Testis (tissue), 2 donors: ENCODE data around the gene ZBTB2.

Experiments
- POLR2A ChIP-seq: fragments of 450-650 bp; IDR thresholded peaks from one replicate; pipeline ENCODE4 v1.6.1; 2017; ENCODE audit warnings: antibody characterized with exemption, mild to moderate bottlenecking, moderate library complexity
- TF ChIP-seq, protein P1 (sequence below), 3 experiments: fragments of 450-650 bp in 2 of 3; fragments of 200-600 bp in 1 of 3; sonication (generic) in 1 of 3; IDR thresholded peaks; one replicate each; pipeline ENCODE4 v1.5.1; 2016 to 2019; ENCODE audit warnings: antibody characterized with exemption in 3 of 3, mild to moderate bottlenecking in 2 of 3, moderate library complexity in 1 of 3

GRCh38 chr6:151390276-151390850, 996 bp downstream of the ZBTB2 start:
- TF ChIP-seq, protein P1, sequence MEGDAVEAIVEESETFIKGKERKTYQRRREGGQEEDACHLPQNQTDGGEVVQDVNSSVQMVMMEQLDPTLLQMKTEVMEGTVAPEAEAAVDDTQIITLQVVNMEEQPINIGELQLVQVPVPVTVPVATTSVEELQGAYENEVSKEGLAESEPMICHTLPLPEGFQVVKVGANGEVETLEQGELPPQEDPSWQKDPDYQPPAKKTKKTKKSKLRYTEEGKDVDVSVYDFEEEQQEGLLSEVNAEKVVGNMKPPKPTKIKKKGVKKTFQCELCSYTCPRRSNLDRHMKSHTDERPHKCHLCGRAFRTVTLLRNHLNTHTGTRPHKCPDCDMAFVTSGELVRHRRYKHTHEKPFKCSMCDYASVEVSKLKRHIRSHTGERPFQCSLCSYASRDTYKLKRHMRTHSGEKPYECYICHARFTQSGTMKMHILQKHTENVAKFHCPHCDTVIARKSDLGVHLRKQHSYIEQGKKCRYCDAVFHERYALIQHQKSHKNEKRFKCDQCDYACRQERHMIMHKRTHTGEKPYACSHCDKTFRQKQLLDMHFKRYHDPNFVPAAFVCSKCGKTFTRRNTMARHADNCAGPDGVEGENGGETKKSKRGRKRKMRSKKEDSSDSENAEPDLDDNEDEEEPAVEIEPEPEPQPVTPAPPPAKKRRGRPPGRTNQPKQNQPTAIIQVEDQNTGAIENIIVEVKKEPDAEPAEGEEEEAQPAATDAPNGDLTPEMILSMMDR (IDR thresholded peaks at IDR 0.05), result no peak
- peak; percentile 35 for TF ChIP-seq POLR2A
